GM21619 (cell line): ENCODE results near the gene CNKSR3.
A peak's percentile ranks its signal among the peaks of the same experiment; 100 is the strongest.
"Not testable (repeated sequence)": the region's sequence is repeated elsewhere in the genome, so short reads cannot be mapped to it uniquely, and the experiment has no call there.

Experiments used
- ATAC-seq: cut with Tn5 transposase; IDR thresholded peaks from one replicate; pipeline ENCODE4 v1.9.1; 2021; ENCODE audit not compliant: unreplicated experiment

Gene CNKSR3

DNA sequence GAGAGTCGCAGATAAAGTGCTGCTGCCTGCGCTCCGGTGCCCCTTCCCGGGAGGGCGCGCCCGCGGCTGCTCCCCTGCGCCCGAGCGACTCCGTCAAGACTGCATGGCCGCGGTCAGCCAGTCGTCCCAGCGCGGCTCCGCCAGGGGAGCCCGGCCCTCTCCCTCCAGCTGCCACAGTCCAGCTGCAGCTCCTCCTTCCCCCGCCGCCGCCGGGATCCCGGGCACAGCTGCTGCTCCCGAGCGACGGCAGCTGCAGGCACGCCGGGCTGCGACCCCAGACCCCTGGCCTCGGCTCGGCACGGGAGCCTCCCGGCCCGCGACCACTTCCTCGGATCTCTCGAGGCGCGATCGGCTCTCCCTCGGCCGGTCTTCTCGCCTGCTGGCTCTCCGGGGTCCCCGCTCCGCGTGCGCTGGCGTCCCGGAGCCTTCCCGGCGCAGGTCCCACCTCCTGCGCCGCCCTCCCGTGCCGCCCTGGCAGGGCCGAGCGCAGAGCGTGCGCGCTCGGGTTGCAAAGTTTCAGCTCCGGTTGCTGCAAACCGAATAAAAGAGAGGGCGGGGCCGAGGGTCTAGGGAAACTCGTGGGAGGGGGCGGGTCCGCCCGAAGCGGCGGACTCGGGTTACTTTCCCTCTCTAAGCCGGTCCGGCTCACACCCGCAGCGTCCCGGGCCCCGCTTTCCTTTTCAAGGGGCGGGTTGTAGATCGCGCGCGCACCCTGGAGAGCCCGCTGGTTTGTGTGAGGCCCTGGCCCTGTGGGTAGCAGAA lies at the start of gene CNKSR3:
CNKSR3 (minus strand) TSS at position 542 of the 762 bp plus-strand sequence. CDS start 571 bp downstream, outside the sequence.
- peak; percentile 74 for ATAC-seq

DNA sequence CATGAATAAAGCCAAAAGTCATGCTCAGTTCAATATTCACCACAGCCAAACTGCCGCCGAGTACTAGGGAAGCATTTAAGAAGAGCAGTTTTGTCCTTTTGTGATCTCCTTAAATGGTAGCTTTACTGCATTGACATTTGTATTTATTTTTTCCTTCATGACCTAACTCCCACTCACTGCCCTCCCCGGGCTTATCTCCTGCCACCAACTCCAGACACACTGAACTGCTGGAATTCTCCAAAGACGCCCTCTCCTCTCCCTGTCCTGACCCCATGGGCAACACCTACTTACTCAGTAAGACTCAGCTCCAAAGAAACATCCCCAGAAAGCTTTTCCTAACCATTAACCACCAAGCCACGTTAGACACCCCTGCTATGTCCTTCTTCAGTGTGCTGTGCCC lies 48.5 kb upstream of the CNKSR3 start:
- no peak for ATAC-seq

DNA sequence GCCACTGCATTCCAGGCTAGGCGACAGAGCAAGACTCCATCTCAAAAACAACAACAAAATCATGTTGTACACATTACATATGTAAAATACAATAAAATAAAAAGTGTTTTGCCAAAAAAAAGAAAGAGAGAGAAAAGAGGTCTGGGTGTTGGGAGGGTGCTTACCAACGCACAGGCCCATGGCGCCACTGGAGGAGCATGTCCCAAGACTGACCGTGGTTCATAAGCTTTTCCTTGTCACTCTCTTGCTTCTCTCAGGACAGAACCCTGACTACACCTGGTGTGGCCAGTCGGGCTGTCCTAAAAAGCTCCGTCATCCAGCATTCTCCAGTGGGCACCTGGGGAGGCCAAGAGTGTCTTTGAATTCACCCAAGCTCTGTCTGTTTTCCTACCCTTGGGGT lies 48.0 kb upstream of the CNKSR3 start:
- no peak for ATAC-seq

DNA sequence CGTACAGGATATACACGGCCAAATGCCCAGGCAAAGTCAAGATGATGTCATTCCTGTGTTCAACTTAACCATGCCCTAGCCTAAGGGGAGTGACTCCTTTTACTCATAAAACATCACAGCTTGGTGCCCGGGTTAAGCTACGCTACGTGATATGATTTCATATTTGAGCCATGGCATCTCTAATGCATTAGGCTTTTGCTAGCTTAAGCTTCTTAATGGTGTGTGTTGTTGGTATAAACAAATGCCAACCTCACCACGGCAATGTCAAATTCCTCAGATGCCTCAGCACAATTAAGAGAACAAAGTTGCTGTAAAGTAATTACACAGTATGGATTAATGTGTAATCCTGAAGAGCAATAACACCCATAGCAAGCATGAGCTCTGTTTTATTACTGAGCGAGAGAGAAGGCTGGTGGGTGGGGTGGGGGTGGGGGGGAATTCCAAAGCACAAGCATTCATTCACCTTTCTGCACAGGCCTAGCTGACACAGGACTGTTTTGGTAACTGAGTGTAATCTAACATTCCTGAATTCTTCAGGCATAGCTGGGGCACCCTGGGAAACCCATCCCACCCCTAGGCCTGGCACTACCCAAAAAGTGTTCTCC lies 44.7 kb upstream of the CNKSR3 start:
- no peak for ATAC-seq

DNA sequence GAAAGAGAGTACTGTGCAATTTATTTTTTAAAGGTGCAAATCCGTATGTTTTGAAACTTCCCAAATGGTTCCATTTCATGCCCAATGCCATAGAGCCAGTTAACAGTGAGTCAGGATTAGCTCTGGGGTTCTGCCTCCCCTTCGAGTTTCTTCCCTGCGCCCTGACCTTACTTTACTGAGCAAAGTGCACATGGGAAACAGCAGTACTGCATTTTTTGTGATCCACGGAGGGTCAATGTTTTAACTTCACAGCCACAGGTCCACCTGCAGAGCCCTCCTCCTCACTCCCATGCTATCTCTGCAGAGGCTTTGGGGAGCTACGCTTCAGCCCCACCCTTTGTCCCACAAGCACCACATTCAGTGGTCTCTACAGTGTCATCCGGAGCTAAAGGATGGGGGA lies 44.0 kb upstream of the CNKSR3 start:
- no peak for ATAC-seq

DNA sequence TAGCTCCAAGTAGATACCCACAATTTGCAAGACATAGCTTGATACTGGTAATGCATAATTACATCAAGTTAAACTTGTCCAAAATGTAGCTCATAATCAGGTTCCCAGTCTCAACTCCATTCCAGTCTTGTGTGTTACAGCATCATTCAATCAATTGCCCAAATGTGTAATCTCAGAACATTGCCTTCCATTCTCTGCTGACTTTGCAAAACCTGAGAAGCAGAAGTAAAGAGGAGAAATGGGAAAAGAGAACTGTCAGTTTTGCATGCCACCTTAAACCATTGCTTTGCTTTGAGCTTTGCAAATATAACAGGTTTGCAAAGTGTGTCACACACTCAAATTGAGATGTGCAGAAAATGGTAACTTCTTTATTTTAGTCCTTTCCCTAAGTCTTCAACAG lies 40.3 kb upstream of the CNKSR3 start:
- no peak for ATAC-seq

DNA sequence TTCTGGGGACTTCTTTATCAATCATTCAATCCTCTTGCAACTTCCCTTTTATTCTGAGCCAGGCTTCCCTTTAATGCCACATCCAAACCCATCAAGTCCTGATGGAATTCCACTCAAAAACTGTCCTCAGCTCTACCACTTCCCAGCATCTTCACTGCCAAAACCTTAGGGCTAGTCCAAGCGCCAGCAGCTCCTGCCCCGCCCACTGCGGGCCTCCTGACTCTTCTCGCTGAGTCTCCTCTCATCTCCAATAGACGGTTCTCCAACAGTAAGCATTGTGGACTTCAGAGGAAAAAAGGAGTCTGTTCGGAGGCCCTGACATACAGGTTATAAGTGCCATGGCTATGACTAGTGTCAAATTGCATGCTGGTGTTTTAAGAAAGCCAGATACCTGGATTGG lies 38.7 kb upstream of the CNKSR3 start:
- no peak for ATAC-seq

DNA sequence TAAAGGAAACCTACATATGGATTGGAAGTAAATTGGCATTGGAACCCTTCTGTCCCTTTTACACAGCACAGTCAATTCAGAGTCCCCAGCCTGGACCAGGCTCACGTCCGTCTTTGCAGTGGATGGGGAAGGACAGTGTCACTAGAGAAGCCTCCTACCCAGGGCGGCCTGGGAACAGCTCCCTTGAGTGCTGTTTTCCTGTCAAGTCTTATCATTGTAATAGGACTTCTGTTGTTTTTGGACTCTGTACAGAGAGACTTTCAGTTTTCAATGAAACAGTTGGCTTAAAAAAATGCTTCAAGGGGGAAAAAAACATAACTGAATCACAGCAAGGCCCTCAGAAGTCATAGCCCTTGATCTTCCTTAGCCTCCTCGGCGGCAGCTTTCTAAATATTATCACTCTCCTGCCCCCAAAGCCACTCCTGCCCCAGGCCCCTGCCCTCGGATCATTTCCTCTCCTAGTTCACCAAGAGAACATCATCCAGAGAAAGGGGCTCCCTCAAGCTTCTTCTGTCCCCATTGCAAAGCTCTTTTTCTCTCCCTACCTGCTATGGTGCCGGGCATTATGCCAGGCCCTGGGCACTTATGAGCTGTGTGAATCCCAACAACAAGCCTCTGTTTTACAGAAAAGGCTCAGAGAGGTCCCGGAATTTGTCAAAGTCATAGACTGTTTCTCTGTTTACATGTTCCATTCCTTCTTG lies 37.8 kb upstream of the CNKSR3 start:
- no peak for ATAC-seq

DNA sequence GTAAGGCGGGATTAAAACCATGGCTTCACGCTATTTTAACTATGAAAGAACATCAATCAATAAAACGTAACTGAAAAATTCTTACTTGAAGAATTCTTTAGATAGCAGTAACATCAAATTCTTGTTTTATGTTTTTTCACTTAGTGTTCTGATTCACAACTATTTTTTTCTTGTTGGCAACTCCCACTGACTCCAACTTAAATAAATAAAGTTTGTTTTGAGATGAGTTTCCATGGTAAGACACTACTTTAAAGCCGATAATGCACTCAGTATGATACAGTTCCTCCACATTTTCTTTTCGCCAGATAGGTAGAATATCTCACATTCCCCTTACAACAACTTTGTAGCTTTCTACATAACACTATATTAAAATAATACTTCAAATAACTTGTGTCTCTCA lies 33.1 kb upstream of the CNKSR3 start:
- no peak for ATAC-seq

DNA sequence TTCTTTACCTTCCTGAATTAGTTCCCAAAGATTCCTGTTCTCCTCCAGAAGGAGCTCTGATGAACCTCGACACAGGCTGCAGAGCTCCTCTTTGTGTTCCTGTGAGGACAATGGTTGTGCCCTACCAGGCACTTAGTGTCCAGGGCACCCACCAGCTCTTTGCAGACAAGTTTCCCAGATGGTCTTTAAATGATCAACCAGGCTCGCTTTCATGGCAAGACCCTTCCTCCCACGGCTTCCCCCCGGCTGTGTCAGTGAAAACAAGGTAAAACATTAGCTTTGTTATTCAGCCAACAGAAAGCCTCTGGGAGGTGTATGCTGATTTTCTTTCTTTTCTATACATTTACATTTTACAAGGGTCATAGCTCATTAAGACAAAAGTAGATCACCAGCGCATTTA lies 32.3 kb upstream of the CNKSR3 start:
- ATAC-seq: no peak

DNA sequence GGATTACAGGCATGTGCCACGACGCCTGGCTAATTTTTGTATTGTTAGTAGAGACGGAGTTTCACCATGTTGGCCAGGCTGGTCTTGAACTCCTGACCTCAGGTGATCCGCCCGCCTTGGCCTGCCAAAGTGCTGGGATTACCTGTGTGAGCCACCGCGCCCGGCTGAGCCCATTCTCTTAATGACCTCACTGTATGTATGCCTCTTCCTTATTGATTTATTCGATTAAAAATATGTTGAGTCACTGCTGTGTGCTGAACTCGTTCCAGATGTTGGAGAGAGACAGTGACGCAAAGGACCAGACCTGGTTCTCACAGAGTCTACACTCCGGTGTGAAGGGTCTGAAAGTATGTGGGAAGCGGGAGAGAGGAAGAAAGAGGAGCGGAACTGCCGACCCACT lies 31.4 kb upstream of the CNKSR3 start:
- not testable (repeated sequence) for ATAC-seq

DNA sequence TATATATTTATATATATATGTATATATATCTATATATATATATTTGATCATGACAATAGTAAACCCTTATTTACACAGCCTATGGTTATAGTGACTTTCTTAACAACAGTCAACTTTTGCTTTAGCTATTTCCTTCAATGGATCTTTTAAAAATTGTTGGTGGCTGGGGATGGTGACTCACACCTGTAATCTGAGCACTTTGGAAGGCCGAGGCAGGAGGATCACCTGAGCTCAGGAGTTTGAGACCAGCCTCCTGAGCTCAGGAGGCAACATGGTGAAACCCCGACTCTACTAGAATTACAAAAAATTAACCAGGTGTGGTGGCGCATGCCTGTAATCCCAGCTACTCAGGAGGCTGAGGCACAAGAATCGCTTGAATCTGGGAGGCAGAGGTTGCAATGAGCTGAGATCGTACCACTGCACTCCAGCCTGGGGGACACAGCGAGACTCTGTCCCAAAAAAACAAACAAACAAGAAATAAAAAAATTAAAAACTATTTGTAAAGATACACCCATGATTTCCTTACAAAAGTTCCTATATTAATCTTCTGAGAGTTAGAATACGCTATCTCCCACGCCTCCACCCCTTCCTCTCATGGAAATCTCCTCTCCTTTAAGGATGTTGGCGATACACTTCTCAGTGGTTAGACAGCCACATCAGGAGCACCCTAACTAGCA lies 29.2 kb upstream of the CNKSR3 start:
- ATAC-seq: no peak

DNA sequence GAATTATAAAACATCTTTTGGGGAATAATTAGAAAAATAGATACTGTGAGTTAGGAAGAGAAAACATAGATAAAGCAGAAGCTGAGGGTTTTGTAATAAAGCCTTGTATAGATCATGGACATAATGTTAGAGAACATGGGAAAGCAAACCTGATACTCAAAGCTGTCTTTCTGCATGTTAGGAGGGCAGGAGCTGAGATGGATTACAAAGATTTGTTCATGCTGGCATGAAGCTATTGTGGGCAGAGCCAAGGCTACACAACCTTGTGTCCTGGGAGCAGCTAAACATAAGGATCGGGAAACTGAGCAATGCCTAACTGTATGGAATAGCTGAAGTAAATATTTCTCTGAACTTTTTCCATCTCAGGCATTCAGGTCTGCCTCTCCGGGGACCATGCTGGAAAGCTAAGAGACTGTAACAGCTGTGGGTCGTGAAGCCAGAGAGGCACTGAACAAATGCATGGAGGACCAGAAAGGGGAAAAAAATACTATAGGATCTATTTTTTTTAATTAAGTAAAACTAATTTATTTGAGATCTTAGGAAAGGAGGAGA lies 28.2 kb upstream of the CNKSR3 start:
- ATAC-seq: no peak

DNA sequence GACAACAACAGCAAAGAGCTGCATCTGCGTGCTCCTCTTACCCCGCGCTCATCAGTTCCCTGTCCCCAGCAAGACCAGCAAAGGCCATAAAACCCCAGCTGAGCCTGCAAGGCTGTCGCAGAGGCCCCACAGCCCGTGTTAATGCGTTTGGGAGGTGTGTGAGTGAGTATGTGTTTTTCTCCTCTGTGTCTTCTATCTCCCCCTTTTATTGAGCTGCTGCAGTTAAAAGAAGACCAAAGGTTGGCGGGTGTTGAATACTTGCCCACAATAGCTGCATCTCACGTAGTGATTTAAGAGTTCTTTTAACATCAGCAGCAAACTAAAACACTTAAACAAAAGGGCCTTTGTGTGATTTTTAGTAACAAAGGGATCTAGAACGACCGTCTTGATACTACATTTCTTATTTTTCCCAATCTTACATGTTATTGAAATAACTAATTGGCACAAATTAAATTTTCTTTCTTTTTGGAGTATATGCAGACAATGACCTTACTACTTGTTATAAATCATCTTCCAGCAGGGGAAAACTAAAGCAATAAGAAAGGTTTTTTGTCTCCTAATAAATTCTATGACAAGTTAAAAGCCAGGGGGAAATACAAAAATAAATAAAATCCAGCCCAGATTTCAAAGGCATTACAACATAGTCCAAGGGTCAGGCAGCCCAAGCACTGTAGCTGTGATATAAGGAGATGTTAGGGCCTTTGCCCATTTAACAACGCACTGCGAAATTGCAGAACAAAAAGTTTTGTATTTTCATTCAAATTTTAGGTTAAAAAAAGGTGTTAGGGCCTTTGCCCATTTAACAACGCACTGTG lies 27.2 kb upstream of the CNKSR3 start:
- ATAC-seq: no peak

DNA sequence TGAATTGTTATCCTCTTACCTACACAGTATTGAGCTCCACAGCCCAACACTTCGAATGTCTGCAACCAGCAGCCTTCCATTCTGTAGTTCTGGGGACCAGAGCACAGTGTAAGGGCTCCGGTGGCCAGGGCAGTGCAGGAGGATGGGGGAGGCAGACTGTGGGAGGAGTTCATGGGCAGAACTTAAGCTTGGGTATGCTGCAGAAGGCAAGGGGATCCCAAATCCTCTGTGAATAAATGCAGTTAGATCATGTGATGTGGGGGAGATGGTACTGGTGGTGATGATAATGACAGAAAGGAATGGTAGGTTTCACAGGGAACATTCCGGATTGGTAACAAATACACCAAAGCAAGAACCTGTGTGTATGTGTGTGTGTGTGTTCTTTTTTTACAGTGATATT lies 26.5 kb upstream of the CNKSR3 start:
- no peak for ATAC-seq

DNA sequence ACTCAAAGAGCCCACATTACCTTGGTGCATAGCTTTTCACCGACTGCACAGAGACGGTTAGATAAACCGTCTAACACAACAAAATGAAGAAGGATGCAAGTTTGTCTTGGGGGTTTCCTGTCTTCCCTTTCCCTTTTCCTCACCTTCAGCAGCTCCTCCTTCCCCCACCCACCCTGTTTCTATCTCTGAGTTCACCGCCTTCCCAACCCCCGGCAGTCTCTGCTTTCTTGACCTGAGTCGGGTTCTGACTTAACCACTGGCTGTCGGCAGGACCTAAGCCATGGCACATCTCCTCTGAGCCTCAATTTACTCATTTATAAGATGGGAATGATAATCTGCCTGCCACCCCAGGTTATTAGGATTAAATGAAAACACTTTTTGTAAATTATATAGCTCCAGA lies 25.8 kb upstream of the CNKSR3 start:
- no peak for ATAC-seq

DNA sequence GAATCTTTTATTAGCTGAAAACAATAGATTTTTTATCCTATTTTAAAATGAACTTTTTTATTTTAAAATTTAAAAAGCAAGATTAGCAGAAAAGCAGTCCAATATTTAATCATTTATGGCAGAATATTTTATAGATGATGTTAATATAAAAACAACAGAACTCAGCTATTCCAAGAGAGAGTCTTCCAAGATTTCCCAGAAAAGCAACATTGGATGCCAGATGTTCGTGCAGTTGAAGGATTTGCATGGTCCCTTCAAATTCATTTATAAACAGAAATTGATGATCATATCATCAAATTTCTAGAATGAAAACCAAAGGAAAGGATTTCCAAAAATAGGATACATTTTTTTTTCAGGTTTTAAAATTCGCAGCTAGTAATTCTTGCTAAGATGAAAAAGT lies 25.4 kb upstream of the CNKSR3 start:
- ATAC-seq: no peak

DNA sequence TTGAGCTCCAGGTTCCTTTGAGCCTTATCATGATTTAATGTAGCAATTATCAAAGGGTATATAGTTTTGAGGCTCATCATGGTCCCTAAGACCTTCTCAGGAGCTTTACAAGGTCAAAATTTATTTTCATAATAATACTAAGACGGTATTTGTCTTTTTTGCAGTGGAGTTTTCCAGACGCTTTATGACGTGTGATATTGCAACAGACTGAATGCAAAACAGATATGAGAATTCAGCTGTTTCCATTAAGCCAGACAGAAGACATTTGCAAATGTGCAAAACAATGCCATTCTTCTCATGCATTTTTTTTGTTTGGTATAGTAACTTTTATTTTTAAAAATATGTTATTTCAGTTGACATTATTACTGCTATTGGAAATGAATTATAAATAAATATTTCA lies 24.7 kb upstream of the CNKSR3 start:
- ATAC-seq: no peak

DNA sequence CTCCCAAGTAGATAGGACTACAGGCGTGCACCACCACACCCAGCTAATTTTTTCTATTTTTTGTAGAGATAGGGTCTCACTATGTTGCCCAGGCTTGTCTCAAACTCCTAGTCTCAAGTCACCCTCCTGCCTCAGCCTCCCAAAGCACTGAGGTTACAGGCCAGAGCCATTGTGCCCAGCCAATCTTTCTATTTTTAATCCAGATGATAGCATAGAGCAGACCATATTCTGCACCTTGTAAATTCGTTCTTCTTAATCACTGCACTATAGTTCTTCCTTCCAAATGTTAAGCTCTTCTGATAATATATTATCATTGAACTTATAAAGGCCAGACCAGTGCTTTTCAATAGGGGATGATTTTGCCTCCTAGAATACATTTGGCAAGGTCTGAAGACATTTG lies 24.0 kb upstream of the CNKSR3 start:
- no peak for ATAC-seq

DNA sequence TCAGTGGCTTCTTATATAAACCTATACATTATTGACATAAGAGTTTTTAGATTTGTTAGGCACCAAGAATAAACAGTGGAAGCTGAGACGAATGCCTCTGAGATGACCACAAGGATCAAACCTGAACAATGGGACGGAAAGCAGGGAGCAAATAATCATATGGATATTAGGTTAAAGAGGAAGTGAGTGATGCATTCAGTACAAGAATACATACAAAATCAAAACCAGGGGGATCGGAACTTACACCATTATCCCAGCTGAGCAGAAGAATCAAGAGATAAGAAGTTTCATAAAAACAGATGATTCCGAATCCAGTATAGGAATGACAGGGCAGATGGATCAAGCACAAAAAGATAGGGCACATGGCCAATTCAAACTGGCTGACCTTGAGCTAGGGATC lies 21.9 kb upstream of the CNKSR3 start:
- no peak for ATAC-seq

DNA sequence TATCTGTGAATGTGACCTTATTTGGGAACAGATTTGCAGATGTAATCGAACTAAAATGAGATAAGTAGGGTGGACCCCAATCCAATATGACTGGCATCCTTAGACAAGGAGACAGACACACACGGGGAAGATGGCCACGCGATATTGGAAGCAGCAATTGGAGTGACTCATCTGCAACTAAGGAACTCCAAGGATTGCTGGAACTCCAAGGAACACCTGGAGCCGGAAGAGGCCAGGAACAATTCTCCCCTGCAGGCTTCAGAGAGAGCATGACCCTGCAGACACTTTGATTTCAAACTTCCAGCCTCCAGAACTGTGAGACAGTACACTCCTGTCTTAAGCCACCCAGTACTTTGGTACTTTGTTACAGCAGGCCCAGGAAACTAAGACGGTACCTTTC lies 19.5 kb upstream of the CNKSR3 start:
- ATAC-seq: no peak
